GM18870 (cell line): ENCODE data around the gene GRPR.
"Not testable (repeated sequence)": the region's sequence is repeated elsewhere in the genome, so short reads cannot be mapped to it uniquely, and the experiment has no call there.

Experiments
- ATAC-seq: cut with Tn5 transposase; IDR thresholded peaks from one replicate; pipeline ENCODE4 v1.9.1; 2021; ENCODE audit warnings: moderate library complexity; ENCODE audit not compliant: unreplicated experiment

GRPR gene

GRCh38 chrX:16137416-16138107 is 14.2 kb downstream of the GRPR start:
- peak; percentile 80 for ATAC-seq

- ATAC-seq: peak; percentile 31
Measured at GRCh38 chrX:16138108-16138427, 14.7 kb downstream of the GRPR start.

GRCh38 chrX:16140448-16140847 is 17.1 kb downstream of the GRPR start:
- ATAC-seq: no peak

GRCh38 chrX:16140983-16141382 is 17.6 kb downstream of the GRPR start:
- no peak for ATAC-seq

GRCh38 chrX:16141422-16142245 is 18.3 kb downstream of the GRPR start:
- no peak for ATAC-seq

GRCh38 chrX:16142246-16142558 is 18.8 kb downstream of the GRPR start:
- no peak for ATAC-seq

- no peak for ATAC-seq
Measured at GRCh38 chrX:16143968-16144367, 20.6 kb downstream of the GRPR start.

- no peak for ATAC-seq
Measured at GRCh38 chrX:16144420-16144819, 21.1 kb downstream of the GRPR start.

- ATAC-seq: not testable (repeated sequence)
Measured at GRCh38 chrX:16145093-16145492, 21.7 kb downstream of the GRPR start.

GRCh38 chrX:16145656-16146055 is 22.3 kb downstream of the GRPR start:
- ATAC-seq: no peak

- no peak for ATAC-seq
Measured at GRCh38 chrX:16148896-16149295, 25.5 kb downstream of the GRPR start.

- ATAC-seq: no peak
Measured at GRCh38 chrX:16155581-16156096, 32.3 kb downstream of the GRPR start.

- ATAC-seq: no peak
Measured at GRCh38 chrX:16156692-16157331, 33.4 kb downstream of the GRPR start.

GRCh38 chrX:16160729-16161128 is 37.4 kb downstream of the GRPR start:
- ATAC-seq: no peak

- not testable (repeated sequence) for ATAC-seq
Measured at GRCh38 chrX:16161173-16161572, 37.8 kb downstream of the GRPR start.

GRCh38 chrX:16162391-16162790 is 39.0 kb downstream of the GRPR start:
- no peak for ATAC-seq

- ATAC-seq: no peak
Measured at GRCh38 chrX:16164748-16165147, 41.4 kb downstream of the GRPR start.

- ATAC-seq: no peak
Measured at GRCh38 chrX:16167181-16167580, 43.8 kb downstream of the GRPR start, which contains the start of gene MAGEB17. Gene MAGEB17, plus strand, starts transcription at chrX:16167481. Its CDS starts 2,902 bp downstream, at chrX:16170383.

- no peak for ATAC-seq
Measured at GRCh38 chrX:16171039-16171438, 47.7 kb downstream of the GRPR start.

GRCh38 chrX:16171944-16172343 is 48.6 kb downstream of the GRPR start:
- ATAC-seq: no peak

- no peak for ATAC-seq
Measured at GRCh38 chrX:16172391-16172790, 49.0 kb downstream of the GRPR start.
